BE2C (cell line): Measurements from ENCODE around the gene VWA7.
A peak's percentile ranks its signal among the peaks of the same experiment; 100 is the strongest.
"Not testable (repeated sequence)": the region's sequence is repeated elsewhere in the genome, so short reads cannot be mapped to it uniquely, and the experiment has no call there.

Source experiments
- DNase-seq: peaks from one replicate; pipeline ENCODE4 v3.0.0-alpha.2; 2020
- H3K27me3 ChIP-seq: fragments of 250-450 bp; sonication (Bioruptor Pico); 2 replicates; pipeline ENCODE4 v1.5.1; 2020; ENCODE audit warnings: mild to moderate bottlenecking
- H3K36me3 ChIP-seq: fragments of 250-450 bp; sonication (Bioruptor Pico); 2 replicates; pipeline ENCODE4 v1.5.1; 2020; ENCODE audit warnings: mild to moderate bottlenecking
- H3K4me1 ChIP-seq: fragments of 250-450 bp; sonication (Bioruptor Pico); 2 replicates; pipeline ENCODE4 v1.5.1; 2020
- H3K4me3 ChIP-seq: 2 replicates; pipeline ENCODE4 v1.5.1; 2011; ENCODE audit warnings: low read depth, low read length
- H3K9me3 ChIP-seq: fragments of 250-450 bp; sonication (Bioruptor Pico); 2 replicates; pipeline ENCODE4 v1.5.1; 2020
- TF ChIP-seq, protein P1 (sequence below): IDR thresholded peaks from 2 replicates; pipeline ENCODE4 v1.5.1; 2012; ENCODE audit warnings: mild to moderate bottlenecking, low read depth, low read length

Gene VWA7

GRCh38 chr6:31811645-31812044 is 34.5 kb upstream of the VWA7 start:
- no peak for DNase-seq
- no peak overlapping the region for H3K4me3 ChIP-seq
- no peaks in the 10 kb centered on the region for H3K9me3 ChIP-seq
- H3K27me3 ChIP-seq: no peaks in the 10 kb centered on the region
- H3K4me1 ChIP-seq: 0 out of 2 replicates have a peak, but pooled peaks cover 4% of the 10 kb centered on the region
- TF ChIP-seq, protein P1, sequence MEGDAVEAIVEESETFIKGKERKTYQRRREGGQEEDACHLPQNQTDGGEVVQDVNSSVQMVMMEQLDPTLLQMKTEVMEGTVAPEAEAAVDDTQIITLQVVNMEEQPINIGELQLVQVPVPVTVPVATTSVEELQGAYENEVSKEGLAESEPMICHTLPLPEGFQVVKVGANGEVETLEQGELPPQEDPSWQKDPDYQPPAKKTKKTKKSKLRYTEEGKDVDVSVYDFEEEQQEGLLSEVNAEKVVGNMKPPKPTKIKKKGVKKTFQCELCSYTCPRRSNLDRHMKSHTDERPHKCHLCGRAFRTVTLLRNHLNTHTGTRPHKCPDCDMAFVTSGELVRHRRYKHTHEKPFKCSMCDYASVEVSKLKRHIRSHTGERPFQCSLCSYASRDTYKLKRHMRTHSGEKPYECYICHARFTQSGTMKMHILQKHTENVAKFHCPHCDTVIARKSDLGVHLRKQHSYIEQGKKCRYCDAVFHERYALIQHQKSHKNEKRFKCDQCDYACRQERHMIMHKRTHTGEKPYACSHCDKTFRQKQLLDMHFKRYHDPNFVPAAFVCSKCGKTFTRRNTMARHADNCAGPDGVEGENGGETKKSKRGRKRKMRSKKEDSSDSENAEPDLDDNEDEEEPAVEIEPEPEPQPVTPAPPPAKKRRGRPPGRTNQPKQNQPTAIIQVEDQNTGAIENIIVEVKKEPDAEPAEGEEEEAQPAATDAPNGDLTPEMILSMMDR: no peak
- H3K36me3 ChIP-seq: no peaks in the 10 kb centered on the region

DNA sequence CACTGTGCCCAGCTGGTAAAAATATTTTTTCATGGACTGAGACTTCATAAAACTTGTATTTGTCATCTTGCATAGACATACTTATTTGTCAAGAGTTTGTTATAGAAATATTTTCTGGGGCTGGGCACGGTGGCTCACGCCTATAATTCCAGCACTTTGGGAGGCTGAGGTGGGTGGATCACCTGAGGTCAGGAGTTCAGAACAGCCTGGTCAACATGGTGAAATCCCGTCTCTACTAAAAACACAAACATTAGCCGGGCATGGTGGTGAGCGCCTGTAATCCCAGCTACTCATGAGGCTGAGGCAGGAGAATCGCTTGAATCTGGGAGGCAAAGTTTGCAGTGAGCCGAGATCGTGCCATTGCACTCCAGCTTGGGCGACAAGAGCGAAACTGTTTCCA is 31.5 kb upstream of the VWA7 start:
- not testable (repeated sequence) for H3K9me3 ChIP-seq, H3K36me3 ChIP-seq, H3K4me3 ChIP-seq, DNase-seq, H3K4me1 ChIP-seq, H3K27me3 ChIP-seq

DNA sequence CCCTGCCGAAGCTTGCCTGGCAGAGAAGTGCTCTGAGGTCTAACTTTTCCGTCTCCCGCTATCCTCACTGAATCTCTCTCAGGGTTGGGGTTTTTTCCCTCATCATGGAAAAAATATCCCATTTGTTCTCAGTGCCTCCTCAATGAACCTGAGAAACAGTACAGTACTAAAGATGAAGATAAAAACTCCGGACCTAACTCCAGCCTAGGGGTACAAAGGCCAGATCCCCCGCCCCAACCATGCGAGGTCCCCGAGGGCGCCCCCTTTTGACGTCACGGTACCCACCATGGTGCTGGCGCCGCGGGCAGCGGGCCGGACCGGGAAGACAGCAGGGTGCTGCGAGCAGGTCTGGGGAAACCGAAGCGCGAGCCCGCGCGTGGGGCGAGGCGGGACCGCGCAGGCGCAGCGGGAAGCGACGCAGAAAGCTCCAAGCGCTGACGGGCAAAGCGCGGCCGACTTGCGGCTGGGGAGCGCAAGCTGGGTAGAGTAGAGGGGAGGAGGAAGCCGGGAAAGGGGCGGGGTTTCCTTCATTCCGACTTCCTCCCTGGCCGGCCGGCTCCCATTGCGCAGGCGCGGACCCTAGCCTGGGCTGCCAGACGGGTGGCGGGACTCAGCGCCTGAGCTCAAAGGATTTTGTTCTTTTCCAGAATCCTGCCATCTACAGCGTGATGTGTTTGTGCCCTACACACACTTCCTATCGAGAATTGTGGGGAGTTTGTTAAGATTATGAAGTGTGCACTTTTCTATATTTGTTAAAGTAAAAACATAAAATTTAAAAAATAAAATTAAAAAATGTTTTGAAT is 29.5 kb upstream of the VWA7 start, which contains the start of gene LSM2:
Gene LSM2 (minus strand): TSS at position 497 of the 803 bp plus-strand sequence. CDS start 209 bp downstream, at position 288.
- no peaks in the 10 kb centered on the region for H3K27me3 ChIP-seq
- H3K4me3 ChIP-seq: peak within 1 kb of the TSS; percentile 86
- H3K36me3 ChIP-seq: peaks cover 3% of the 10 kb centered on the region; the same call in 1 of the 2 replicates
- DNase-seq: peak; percentile 99
- no peaks in the 10 kb centered on the region for H3K9me3 ChIP-seq
- H3K4me1 ChIP-seq: no peaks in the 10 kb centered on the region
- TF ChIP-seq, protein P1: peak; percentile 12; the same call in 1 of the 2 replicates

DNA sequence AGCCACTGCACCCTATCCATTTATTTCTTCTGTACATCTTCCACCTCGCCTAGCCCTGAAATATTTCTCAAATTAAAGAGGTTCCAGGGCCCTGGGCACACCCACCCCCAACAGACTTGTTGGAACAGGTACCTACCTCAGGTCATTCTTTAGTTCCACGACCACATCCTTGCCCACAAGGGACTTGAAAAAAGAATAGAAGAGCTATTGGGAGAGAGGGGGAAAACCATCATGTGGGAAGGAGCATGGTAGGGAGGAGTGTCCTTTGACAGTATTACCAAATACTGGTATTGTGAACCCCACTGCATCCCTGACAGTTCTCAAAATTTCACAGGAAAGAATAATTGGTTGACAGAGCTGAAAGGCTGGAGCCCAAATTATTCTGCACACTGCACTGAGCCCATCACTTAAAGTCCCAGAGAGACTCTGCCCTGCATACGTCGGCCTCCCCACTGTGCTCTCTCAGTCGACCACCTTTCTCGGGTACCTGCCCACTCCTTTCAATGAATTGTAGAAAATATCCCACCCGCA is 28.9 kb upstream of the VWA7 start:
- H3K36me3 ChIP-seq: peaks cover 3% of the 10 kb centered on the region; the same call in 1 of the 2 replicates
- DNase-seq: no peak
- TF ChIP-seq, protein P1: no peak

GRCh38 chr6:31801031-31801927 is 24.2 kb upstream of the VWA7 start:
- not testable (repeated sequence) for H3K4me3 ChIP-seq, H3K27me3 ChIP-seq, H3K4me1 ChIP-seq, H3K9me3 ChIP-seq, DNase-seq, H3K36me3 ChIP-seq

More for the DNA sequence above, 28.9 kb upstream of the VWA7 start:
- H3K4me3 ChIP-seq: peak overlapping the region; percentile 86
- H3K4me1 ChIP-seq: no peaks in the 10 kb centered on the region
- H3K9me3 ChIP-seq: no peaks in the 10 kb centered on the region
- H3K27me3 ChIP-seq: no peaks in the 10 kb centered on the region

GRCh38 chr6:31799781-31800180 is 22.7 kb upstream of the VWA7 start:
- no peak for DNase-seq

More at GRCh38 chr6:31799781-31800180, 22.7 kb upstream of the VWA7 start:
- Histone ChIP-seq H3K4me3 (no peak overlapping the region), H3K4me1 (no peaks in the 10 kb centered on the region), H3K36me3 (peaks cover 9% of the 10 kb centered on the region; the same call in 1 of the 2 replicates), H3K9me3 (no peaks in the 10 kb centered on the region), H3K27me3 (no peaks in the 10 kb centered on the region)
- TF ChIP-seq, protein P1: no peak
